OCI-LY3 (cell line): ENCODE results near the gene HDAC4.

Experiments used
- EZH2phosphoT487 ChIP-seq: fragments of 200-600 bp; shearing (Covaris generic); IDR thresholded peaks from 2 replicates; pipeline ENCODE4 v1.6.1; 2018; ENCODE audit warnings: antibody characterized with exemption, mixed run types, low read depth
- TF ChIP-seq, protein P1 (sequence below): fragments of 200-600, 300-600 bp; sonication (generic); IDR thresholded peaks from 2 replicates; pipeline ENCODE4 v1.5.1; 2014; ENCODE audit warnings: antibody characterized with exemption, low read length, low read depth

GRCh38 chr2:239401881-239402233 is 1.0 kb upstream of the HDAC4 start:
- TF ChIP-seq, protein P1, sequence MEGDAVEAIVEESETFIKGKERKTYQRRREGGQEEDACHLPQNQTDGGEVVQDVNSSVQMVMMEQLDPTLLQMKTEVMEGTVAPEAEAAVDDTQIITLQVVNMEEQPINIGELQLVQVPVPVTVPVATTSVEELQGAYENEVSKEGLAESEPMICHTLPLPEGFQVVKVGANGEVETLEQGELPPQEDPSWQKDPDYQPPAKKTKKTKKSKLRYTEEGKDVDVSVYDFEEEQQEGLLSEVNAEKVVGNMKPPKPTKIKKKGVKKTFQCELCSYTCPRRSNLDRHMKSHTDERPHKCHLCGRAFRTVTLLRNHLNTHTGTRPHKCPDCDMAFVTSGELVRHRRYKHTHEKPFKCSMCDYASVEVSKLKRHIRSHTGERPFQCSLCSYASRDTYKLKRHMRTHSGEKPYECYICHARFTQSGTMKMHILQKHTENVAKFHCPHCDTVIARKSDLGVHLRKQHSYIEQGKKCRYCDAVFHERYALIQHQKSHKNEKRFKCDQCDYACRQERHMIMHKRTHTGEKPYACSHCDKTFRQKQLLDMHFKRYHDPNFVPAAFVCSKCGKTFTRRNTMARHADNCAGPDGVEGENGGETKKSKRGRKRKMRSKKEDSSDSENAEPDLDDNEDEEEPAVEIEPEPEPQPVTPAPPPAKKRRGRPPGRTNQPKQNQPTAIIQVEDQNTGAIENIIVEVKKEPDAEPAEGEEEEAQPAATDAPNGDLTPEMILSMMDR: no peak
- no peak for TF ChIP-seq EZH2phosphoT487
